Activated T-helper 2 cell treated with anti-CD3 and anti-CD28 coated beads, Interferon-gamma antibody, Interleukin-2, Interleukin-4, amounts not matched to agents 10 μg/mL and 5 μg/mL and 100 μg/mL, durations not matched to agents 14 hours and 24 hours and 36 hours (primary cell): ENCODE measurements around the gene FLNB. TPM values are rescaled to one million over a fixed set of nuclear protein-coding genes. Genes with fewer than 3 reads are reported as not detected.

ENCODE experiments used
- DNase-seq: peaks from one replicate; pipeline ENCODE4 v3.0.0; 2021; ENCODE audit warnings: low spot score
- H3K27ac Mint-ChIP-seq: one replicate; pipeline ENCODE4 v1.8.0; 2021; ENCODE audit warnings: mixed read lengths
- H3K27me3 Mint-ChIP-seq: one replicate; pipeline ENCODE4 v1.8.0; 2021; ENCODE audit warnings: low read depth, mixed read lengths
- H3K36me3 Mint-ChIP-seq: one replicate; pipeline ENCODE4 v1.8.0; 2021; ENCODE audit warnings: low read depth, mixed read lengths
- H3K4me1 Mint-ChIP-seq: one replicate; pipeline ENCODE4 v1.8.0; 2021; ENCODE audit warnings: low read depth, mixed read lengths
- H3K4me3 Mint-ChIP-seq: one replicate; pipeline ENCODE4 v1.8.0; 2021; ENCODE audit warnings: low read depth, mild to moderate bottlenecking, moderate library complexity, mixed read lengths
- H3K9me3 Mint-ChIP-seq: one replicate; pipeline ENCODE4 v1.8.0; 2021; ENCODE audit warnings: mixed read lengths
- intact Hi-C: fragments of 100-400 bp; cut with micrococcal nuclease; formaldehyde crosslinking; loops from one replicate; pipeline ENCODE4 v1.15.1; 2023
- total RNA-seq: library from RNA; stranded (reverse); gene quantifications from 2 replicates; pipeline ENCODE4 v1.2.3, GENCODE V29; 2022

Gene FLNB
- total RNA-seq, 1 donor from 2014 or later = 35.6 TPM

GRCh38 chr3:58059349-58060321, 51.4 kb downstream of the FLNB start:
- no peak for DNase-seq
- H3K27ac Mint-ChIP-seq = no peak overlapping the region

GRCh38 chr3:58062472-58062871, 54.2 kb downstream of the FLNB start:
- no peak for DNase-seq
- Mint-ChIP-seq H3K4me3 (no peak overlapping the region), H3K9me3 (no peaks in the 10 kb centered on the region), H3K27me3 (no peaks in the 10 kb centered on the region), H3K4me1 (peaks cover 11% of the 10 kb centered on the region), H3K36me3 (no peaks in the 10 kb centered on the region), H3K27ac (no peak overlapping the region)
- intact Hi-C loops = no loop called here

More at GRCh38 chr3:58059349-58060321, 51.4 kb downstream of the FLNB start:
- Mint-ChIP-seq H3K4me1 (peaks cover 5% of the 10 kb centered on the region), H3K9me3 (no peaks in the 10 kb centered on the region), H3K36me3 (no peaks in the 10 kb centered on the region), H3K4me3 (no peak overlapping the region), H3K27me3 (no peaks in the 10 kb centered on the region)
- intact Hi-C loops = no loop called here

GRCh38 chr3:58063022-58063815, 55.0 kb downstream of the FLNB start:
- no peak for DNase-seq
- no peak overlapping the region for H3K4me3 Mint-ChIP-seq
- H3K4me1 Mint-ChIP-seq = peaks cover 11% of the 10 kb centered on the region
- no peak overlapping the region for H3K27ac Mint-ChIP-seq
- H3K9me3 Mint-ChIP-seq = no peaks in the 10 kb centered on the region
- intact Hi-C loops = no loop called here
- H3K36me3 Mint-ChIP-seq = no peaks in the 10 kb centered on the region
- no peaks in the 10 kb centered on the region for H3K27me3 Mint-ChIP-seq

- no peak overlapping the region for H3K4me3 Mint-ChIP-seq
- intact Hi-C loops = no loop called here
- no peak for DNase-seq
- H3K27me3 Mint-ChIP-seq = no peaks in the 10 kb centered on the region
- no peaks in the 10 kb centered on the region for H3K36me3 Mint-ChIP-seq
- H3K27ac Mint-ChIP-seq = peak overlapping the region; percentile 53
- no peaks in the 10 kb centered on the region for H3K9me3 Mint-ChIP-seq
- H3K4me1 Mint-ChIP-seq = peaks cover 11% of the 10 kb centered on the region
These were observed 56.9 kb downstream of the FLNB start for GRCh38 chr3:58064923-58065638.

GRCh38 chr3:58065700-58066167, 57.5 kb downstream of the FLNB start:
- Mint-ChIP-seq H3K36me3 (no peaks in the 10 kb centered on the region), H3K4me3 (no peak overlapping the region), H3K27me3 (no peaks in the 10 kb centered on the region), H3K9me3 (no peaks in the 10 kb centered on the region), H3K4me1 (peaks cover 11% of the 10 kb centered on the region), H3K27ac (no peak overlapping the region)
- no peak for DNase-seq
- intact Hi-C loops = no loop called here

GRCh38 chr3:58066842-58067241, 58.6 kb downstream of the FLNB start:
- intact Hi-C loops = no loop called here
- DNase-seq = no peak
- Mint-ChIP-seq H3K27ac (no peak overlapping the region), H3K9me3 (no peaks in the 10 kb centered on the region), H3K4me3 (no peak overlapping the region), H3K36me3 (no peaks in the 10 kb centered on the region), H3K4me1 (peaks cover 11% of the 10 kb centered on the region), H3K27me3 (no peaks in the 10 kb centered on the region)

- Mint-ChIP-seq H3K4me1 (peaks cover 9% of the 10 kb centered on the region), H3K9me3 (no peaks in the 10 kb centered on the region), H3K36me3 (no peaks in the 10 kb centered on the region), H3K4me3 (no peak overlapping the region), H3K27me3 (no peaks in the 10 kb centered on the region), H3K27ac (no peak overlapping the region)
- DNase-seq = no peak
- intact Hi-C loops = no loop called here
These were observed 60.0 kb downstream of the FLNB start for GRCh38 chr3:58068122-58068809.

GRCh38 chr3:58071480-58071971, 63.3 kb downstream of the FLNB start:
- no peak for DNase-seq
- Mint-ChIP-seq H3K27ac (no peak overlapping the region), H3K4me1 (peaks cover 21% of the 10 kb centered on the region), H3K9me3 (no peaks in the 10 kb centered on the region), H3K36me3 (peaks cover 4% of the 10 kb centered on the region), H3K27me3 (no peaks in the 10 kb centered on the region), H3K4me3 (no peak overlapping the region)
- intact Hi-C loops = no loop called here

GRCh38 chr3:58072052-58072762, 64.0 kb downstream of the FLNB start:
- no peak for DNase-seq
- intact Hi-C loops = no loop called here
- Mint-ChIP-seq H3K36me3 (peaks cover 4% of the 10 kb centered on the region), H3K4me3 (no peak overlapping the region), H3K4me1 (peaks cover 21% of the 10 kb centered on the region), H3K27ac (no peak overlapping the region), H3K9me3 (no peaks in the 10 kb centered on the region), H3K27me3 (no peaks in the 10 kb centered on the region)

GRCh38 chr3:58072763-58073130, 64.5 kb downstream of the FLNB start:
- Mint-ChIP-seq H3K36me3 (peaks cover 8% of the 10 kb centered on the region), H3K27me3 (no peaks in the 10 kb centered on the region), H3K4me3 (no peak overlapping the region), H3K27ac (no peak overlapping the region), H3K4me1 (peaks cover 21% of the 10 kb centered on the region), H3K9me3 (no peaks in the 10 kb centered on the region)
- DNase-seq = no peak
- intact Hi-C loops = no loop called here

GRCh38 chr3:58073301-58074108, 65.3 kb downstream of the FLNB start:
- DNase-seq = no peak
- Mint-ChIP-seq H3K4me3 (no peak overlapping the region), H3K27me3 (no peaks in the 10 kb centered on the region), H3K4me1 (peaks cover 24% of the 10 kb centered on the region), H3K36me3 (peaks cover 15% of the 10 kb centered on the region), H3K27ac (no peak overlapping the region), H3K9me3 (no peaks in the 10 kb centered on the region)
- intact Hi-C loops = no loop called here
